AG09309 (cell line): ENCODE measurements around the gene ISLR.

Experiments
- DNase-seq: peaks from one replicate; pipeline ENCODE4 v3.0.0-alpha.2; 2010; ENCODE audit warnings: low read depth
- H3K4me3 ChIP-seq: 2 replicates; pipeline ENCODE4 v1.5.1; 2011; ENCODE audit warnings: mild to moderate bottlenecking, low read depth, low read length, moderate library complexity; ENCODE audit not compliant: control insufficient read depth
- TF ChIP-seq, protein P1 (sequence below): IDR thresholded peaks from 2 replicates; pipeline ENCODE4 v1.5.1; 2011; ENCODE audit warnings: mild to moderate bottlenecking, low read depth, low read length, inconsistent platforms; ENCODE audit not compliant: insufficient read depth, control insufficient read depth; ENCODE audit errors: missing control alignments

ISLR gene

DNA sequence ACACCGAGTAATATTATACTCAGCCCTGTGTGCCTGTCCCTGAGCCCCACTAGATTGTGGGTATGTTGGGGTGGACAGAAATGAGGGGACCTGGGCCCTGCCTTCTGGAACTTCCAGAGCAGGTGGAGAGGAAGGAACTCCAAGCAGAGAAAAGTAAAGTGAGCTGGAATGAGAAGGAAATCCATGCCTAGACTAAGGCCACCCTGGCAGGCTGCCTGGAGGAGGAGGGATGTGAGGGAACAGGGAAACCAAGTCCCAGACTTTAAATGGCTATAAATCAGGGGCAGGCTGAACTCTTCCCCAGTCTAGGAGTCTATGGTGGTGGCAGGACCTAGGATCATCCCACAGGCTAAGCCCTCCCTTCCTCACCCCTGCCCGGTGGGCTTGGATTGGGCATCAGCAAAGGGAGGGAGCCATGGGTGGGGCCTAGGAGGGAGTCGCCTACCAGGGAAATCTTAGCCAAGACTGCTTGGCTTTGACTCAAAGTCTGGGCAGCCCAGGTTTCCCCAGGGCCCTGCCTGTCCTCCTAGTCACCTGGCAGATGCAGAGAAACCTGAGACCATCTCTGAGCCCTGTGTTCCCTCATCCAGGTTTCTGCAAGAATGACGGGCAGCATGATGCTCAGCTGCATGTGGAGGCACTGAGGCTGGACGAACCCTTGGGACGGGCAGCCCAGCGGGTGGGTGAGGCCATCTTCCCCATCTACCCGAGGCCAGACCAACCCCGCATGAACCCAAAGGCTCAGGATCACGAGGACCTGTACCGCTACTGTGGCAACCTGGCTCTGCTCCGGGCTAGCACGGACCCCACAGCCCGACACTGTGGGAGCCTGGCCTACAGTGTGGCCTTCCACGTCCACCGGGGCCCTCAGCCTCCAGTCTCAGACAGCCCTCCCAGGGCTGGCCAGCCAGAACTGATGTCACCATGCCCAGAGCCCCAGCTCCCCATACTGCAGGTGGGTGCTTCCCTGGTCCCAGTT, 44.7 kb downstream of the ISLR start:
- no peak overlapping the region for H3K4me3 ChIP-seq
- TF ChIP-seq, protein P1, sequence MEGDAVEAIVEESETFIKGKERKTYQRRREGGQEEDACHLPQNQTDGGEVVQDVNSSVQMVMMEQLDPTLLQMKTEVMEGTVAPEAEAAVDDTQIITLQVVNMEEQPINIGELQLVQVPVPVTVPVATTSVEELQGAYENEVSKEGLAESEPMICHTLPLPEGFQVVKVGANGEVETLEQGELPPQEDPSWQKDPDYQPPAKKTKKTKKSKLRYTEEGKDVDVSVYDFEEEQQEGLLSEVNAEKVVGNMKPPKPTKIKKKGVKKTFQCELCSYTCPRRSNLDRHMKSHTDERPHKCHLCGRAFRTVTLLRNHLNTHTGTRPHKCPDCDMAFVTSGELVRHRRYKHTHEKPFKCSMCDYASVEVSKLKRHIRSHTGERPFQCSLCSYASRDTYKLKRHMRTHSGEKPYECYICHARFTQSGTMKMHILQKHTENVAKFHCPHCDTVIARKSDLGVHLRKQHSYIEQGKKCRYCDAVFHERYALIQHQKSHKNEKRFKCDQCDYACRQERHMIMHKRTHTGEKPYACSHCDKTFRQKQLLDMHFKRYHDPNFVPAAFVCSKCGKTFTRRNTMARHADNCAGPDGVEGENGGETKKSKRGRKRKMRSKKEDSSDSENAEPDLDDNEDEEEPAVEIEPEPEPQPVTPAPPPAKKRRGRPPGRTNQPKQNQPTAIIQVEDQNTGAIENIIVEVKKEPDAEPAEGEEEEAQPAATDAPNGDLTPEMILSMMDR, result no peak
- no peak for DNase-seq

DNA sequence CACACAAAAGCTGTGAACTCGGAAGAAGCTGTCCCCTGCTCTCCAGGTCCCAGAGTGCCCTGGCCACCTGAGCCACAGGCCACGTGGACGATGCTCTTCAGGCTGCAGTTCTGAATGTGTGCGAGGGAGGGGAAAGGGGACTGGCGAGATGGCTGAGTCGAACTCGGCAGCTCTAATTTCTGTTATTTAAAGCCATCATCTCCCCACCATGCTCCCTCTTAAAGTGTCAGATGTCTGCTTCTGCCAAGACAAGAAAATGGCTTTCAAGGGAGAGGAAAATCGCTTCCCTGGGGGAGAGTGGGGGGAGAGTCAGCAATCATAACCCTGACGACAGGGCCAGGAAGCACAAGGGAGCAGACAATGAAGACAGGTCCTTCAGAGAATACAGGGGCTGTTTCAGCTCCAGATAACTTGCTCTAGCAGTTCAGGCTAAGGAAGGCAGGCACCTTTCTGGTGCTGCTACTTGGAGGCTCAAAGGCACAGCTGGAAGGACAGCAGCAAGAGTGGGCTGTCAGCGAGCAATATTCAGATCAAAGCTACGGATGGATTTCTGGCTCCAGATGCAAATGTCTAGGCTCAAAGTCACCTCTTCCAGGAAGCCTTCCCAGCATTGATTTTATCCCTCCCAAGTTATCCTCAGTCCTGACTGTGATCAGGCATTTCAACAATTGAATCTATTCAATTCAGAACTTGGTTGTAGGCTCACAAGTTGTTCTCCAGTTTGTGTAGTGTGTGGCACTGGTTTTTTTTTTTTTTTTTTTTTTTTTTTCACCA, 47.2 kb downstream of the ISLR start:
- no peak for DNase-seq
- H3K4me3 ChIP-seq, result no peak overlapping the region
- TF ChIP-seq, protein P1, result no peak

DNA sequence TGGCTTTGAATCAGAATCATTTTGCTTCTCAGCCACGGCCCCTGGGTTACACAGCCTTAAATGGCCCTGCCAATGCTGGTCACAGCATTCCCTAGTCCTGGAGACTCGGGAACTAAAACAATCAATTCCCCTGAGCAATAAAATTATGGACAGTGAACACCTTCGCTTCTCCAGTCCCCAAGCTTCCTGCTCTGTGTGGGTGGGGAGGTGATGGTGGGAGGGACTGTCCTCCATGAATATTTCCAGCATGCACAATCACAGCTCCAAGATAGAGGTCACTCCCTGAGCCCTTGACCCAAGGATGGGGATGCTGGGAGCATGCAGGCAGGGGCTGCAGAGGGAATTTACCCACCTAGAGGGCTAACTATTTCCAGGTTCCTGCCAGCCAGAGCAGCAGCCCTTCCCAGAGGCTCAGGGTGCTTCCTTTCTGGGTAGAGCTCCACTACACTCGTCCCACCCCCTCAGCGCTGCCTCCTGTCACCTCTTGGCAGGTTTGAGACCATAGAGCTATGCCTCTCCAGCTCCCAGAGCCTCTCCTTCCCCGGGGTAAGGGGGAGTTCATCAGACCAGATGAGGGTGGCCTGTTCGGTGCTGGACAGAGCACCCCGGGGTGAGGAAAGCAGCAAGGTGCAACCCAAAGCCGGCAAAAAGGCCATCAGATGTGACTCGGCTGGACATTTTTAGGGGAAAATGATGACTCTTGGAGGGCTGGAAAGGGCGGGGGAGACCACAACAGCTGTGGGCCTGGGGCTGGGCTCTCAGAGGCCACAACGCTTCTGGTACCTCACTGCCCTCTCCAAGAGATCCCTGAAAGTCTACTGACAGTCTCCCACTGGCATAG, 48.1 kb downstream of the ISLR start:
- TF ChIP-seq, protein P1, result no peak
- DNase-seq, result no peak
- H3K4me3 ChIP-seq, result no peak overlapping the region

DNA sequence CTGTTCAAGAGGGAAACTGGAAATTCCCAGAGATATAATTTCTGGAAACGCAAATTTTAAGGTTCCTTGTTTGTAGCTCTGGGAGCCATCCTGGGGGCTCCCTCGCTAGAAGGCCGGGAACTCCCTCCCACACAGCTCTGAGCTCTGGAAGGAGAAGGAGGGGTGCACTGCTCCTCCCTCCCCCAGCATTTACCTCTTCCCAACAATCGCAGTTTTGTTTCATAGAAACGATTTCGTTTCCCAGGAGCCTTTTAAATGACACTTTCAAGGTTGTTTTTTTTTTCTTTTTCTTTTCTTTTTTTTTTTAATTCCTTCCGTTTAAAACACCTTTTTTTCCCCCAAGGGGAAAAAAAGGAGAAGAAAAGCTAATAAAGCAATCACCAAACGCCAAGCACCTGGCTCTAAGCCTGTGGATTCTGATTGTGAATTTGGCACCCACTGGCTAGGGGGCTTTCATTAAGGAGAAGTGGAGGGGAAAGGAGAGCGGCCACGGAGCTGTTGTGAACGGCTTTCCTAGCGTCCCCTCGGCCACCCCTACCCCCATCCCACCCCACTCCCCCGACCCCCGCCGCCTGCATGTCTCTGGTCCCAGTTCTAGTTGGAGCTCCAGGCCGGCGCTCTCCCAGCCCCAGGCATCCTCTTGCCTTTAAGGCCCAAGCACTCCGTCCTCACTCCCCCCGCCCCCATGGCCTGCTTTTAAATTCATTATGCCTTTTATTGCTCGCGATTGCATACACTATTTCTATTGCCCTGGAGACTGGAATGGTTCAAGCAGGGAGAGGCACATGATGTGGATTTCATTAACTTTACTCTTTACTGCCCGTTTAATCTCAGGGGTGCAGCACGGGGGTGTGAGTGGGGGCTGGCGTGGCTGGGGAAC, 49.0 kb downstream of the ISLR start:
- H3K4me3 ChIP-seq, result no peak overlapping the region
- no peak for DNase-seq
- TF ChIP-seq, protein P1, result no peak

DNA sequence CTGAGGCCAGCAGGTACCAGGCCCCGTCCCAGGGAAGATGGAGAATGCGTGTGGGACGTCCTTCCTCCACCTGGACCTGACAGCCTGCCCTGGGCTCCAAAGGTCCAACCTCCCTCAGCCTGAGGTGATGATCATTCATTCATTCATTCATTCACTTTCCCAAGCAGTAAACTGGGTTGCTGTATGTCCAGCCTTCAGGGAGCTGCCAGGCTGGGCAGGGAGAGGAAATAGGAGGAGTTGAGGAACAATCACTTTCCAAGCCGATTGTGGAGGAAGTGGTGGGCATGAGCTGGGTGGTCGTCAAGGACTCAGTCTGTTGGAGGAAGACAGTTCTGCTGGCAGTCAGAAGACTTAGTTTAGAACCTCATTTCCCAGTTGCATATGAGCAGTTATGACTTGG, 52.4 kb downstream of the ISLR start:
- H3K4me3 ChIP-seq, result no peak overlapping the region
- TF ChIP-seq, protein P1, result no peak
- no peak for DNase-seq
